A549 (cell line): ENCODE measurements around the gene NEDD4L.

Experiments
- CTCF ChIP-seq: fragments of >200 bp; sonication (Bioruptor Twin); formaldehyde crosslinking; IDR thresholded peaks from 3 replicates; pipeline ENCODE4 v1.5.1; 2016
- EP300 ChIP-seq, 2 experiments: fragments of >200 bp; sonication (Bioruptor Twin); formaldehyde crosslinking; IDR thresholded peaks; 2 replicates in 1 of 2; 3 replicates in 1 of 2; pipeline ENCODE4 v1.6.1; 2016 to 2017
- MAX ChIP-seq: IDR thresholded peaks from 2 replicates; pipeline ENCODE4 v1.6.1; 2012
- POLR2A ChIP-seq: IDR thresholded peaks from 2 replicates; pipeline ENCODE4 v1.6.1; 2012; ENCODE audit warnings: mild to moderate bottlenecking, low read length
- RAD21 ChIP-seq, 2 experiments: fragments of >200 bp in 1 of 2; sonication (Bioruptor Twin) in 1 of 2; formaldehyde crosslinking in 1 of 2; IDR thresholded peaks in 1 of 2; conservative IDR thresholded peaks in 1 of 2; 2 replicates in 1 of 2; 3 replicates in 1 of 2; pipeline ENCODE4 v1.6.1; 2012 to 2018; ENCODE audit warnings: inconsistent platforms in 1 of 2
- REST ChIP-seq: fragments of 200-600 bp; sonication (generic); IDR thresholded peaks from 2 replicates; pipeline ENCODE4 v1.6.1; 2016; ENCODE audit warnings: antibody characterized with exemption, mild to moderate bottlenecking, moderate library complexity
- ZC3H11A ChIP-seq: fragments of 450-650 bp; IDR thresholded peaks from 2 replicates; pipeline ENCODE4 v1.6.1; 2014; ENCODE audit warnings: antibody characterized with exemption, mild to moderate bottlenecking
- TF ChIP-seq, protein P1 (sequence below): fragments of 150-350 bp; IDR thresholded peaks from 2 replicates; pipeline ENCODE4 v1.6.1; 2014; ENCODE audit warnings: low read depth, mild to moderate bottlenecking, low read length

- TF ChIP-seq POLR2A (no peak), RAD21 (conservative IDR thresholded peaks at IDR 0.05 in 1 of 2, IDR thresholded peaks at IDR 0.05 in 1 of 2) (no peak), ZC3H11A (no peak), EP300 (IDR thresholded peaks at IDR 0.05) (no peak), CTCF (no peak), MAX (no peak), REST (no peak)
- TF ChIP-seq, protein P1, sequence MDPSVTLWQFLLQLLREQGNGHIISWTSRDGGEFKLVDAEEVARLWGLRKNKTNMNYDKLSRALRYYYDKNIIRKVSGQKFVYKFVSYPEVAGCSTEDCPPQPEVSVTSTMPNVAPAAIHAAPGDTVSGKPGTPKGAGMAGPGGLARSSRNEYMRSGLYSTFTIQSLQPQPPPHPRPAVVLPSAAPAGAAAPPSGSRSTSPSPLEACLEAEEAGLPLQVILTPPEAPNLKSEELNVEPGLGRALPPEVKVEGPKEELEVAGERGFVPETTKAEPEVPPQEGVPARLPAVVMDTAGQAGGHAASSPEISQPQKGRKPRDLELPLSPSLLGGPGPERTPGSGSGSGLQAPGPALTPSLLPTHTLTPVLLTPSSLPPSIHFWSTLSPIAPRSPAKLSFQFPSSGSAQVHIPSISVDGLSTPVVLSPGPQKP: no peak
These were observed 317.2 kb downstream of the NEDD4L start for GRCh38 chr18:58361212-58361611.
